ENCODE data around the gene ZNF280A.
"Not testable (repeated sequence)": the region's sequence is repeated elsewhere in the genome, so short reads cannot be mapped to it uniquely, and the experiment has no call there.

Gene ZNF280A

DNA sequence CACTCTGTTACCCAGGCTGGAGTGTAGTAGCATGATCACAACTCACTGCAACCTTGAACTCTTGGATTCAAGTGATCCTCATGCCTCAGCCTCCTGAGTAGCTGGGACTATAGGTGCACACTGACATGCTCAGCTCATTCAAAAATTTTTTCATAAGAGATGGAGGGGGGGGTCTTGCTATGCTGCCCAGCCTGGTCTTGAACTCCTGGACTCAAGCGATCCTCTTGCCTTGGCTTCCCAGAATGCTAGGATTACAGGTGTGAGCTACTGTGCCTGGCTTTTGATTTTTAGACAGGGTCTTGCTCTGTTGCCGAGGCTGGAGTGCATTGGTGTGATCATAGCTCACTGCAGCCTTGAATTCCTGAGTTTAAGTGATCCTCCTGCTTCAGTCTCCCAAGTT is 25.0 kb upstream of the ZNF280A start:
- no peak for DNase-seq (ENCODE audit: low spot score)

DNA sequence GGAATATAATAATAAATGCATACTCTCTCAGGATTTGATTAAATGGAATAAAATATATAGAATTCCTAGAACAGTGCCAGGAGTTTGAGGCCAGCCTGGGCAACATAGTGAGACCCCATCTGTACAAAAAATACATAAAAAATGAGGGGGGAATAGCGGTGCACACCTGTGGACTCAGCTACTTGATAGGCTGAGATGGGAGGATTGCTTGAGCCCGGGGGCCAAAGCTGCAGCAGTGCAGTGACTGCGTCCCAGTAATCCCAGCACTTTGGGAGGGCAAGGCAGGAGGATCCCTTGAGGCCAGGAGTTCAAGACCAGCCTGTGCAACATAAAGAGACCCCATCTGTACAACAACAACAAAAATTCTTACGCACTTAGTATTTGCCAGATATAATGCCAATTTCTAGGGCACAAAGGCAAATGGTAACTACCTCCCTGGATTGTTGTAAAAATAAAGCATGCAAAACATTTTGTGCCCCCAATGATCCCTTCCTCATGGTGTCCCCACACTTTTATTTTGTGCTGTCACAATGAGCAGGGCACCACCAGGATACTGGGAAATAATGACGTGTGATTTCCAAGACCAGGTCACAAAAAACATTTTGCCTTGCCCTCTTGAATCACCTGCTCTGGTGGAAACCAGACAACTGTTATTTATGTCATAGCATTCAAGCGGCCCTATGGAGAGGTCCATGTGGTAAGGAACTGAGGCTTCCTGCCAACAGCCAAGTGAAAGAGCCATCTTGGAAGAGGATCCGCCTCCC is 18.3 kb upstream of the ZNF280A start:
- no peak for DNase-seq (ENCODE audit: low spot score)

DNA sequence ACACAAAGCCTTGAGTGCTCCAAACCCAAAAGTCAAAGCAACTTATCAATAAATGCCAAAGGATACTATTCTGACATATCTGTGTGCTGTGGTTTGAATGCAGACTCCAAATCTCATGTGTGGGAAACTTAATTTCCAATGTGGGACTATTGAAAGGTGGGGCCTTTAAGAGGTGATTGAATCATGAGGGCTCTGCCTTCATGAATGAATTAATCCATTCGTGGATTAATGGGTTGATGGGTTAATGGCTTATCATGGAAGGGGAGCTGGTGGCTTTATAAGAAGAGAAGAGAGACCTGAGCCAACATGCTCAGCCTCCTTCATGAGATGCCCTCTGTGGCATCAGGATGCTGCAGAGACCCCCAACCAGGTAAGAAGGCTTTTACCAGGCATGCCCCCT is 16.8 kb upstream of the ZNF280A start:
- no peak for DNase-seq (ENCODE audit: low spot score)

DNA sequence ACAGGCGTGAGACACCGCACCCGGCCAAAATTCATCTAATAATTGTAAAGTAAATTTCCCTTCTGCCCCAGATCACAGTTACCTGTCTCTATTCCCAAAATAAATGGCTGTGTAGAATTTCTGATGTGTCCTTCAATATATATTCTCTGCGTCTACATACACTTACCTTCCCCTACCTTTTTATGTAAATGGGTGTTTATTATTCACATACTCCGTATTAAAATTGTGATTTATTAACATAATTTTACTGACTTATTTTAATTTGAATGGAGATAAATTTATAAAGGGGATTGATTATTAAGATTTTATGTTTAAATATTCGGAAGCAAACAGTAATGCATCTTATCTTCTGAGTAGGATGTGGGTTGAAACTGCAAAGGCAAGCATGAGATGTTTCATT is 16.4 kb upstream of the ZNF280A start:
- no peak for DNase-seq (ENCODE audit: low spot score)

- DNase-seq (ENCODE audit: low spot score), result no peak
These were observed 15.6 kb upstream of the ZNF280A start for GRCh38 chr22:22535662-22536061.

- DNase-seq (ENCODE audit: low spot score), result no peak
These were observed 14.7 kb upstream of the ZNF280A start for GRCh38 chr22:22534604-22535415.

- DNase-seq (ENCODE audit: low spot score), result no peak
These were observed 13.8 kb upstream of the ZNF280A start for GRCh38 chr22:22533863-22534262.

- no peak for DNase-seq (ENCODE audit: low spot score)
These were observed 13.3 kb upstream of the ZNF280A start for GRCh38 chr22:22533417-22533816.

- not testable (repeated sequence) for DNase-seq (ENCODE audit: low spot score)
These were observed 12.5 kb upstream of the ZNF280A start for GRCh38 chr22:22532547-22533071.

- no peak for DNase-seq (ENCODE audit: low spot score)
These were observed 11.9 kb upstream of the ZNF280A start for GRCh38 chr22:22531770-22532546.

GRCh38 chr22:22528780-22529179 is 8.7 kb upstream of the ZNF280A start:
- DNase-seq (ENCODE audit: low spot score), result no peak

DNA sequence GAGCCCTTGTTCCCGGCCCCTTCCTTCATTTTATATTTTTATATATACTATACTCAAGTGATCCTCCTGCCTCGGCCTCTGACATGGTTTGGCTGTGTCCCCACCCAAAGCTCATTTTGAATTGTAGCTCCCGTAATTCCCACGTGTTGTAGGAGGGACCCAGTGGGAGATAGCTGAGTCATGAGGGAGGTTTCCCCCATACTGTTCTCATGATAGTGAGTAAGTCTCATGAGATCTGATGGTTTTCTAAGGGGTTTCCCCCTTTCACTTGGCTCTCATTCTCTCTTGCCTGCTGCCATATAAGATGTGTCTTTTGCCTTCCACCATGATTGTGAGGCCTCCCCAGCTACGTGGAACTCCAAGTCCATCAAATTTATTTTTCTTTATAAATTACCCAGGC is 7.2 kb upstream of the ZNF280A start:
- DNase-seq (ENCODE audit: low spot score), result no peak

GRCh38 chr22:22526125-22526912 is 6.2 kb upstream of the ZNF280A start:
- DNase-seq (ENCODE audit: low spot score), result no peak

GRCh38 chr22:22523494-22523893 is 3.4 kb upstream of the ZNF280A start:
- no peak for DNase-seq (ENCODE audit: low spot score)

- no peak for DNase-seq (ENCODE audit: low spot score)
These were observed 1.6 kb upstream of the ZNF280A start for GRCh38 chr22:22521631-22522030.

GRCh38 chr22:22520667-22521602 is 865 bp upstream of the ZNF280A start:
- DNase-seq (ENCODE audit: low spot score), result no peak

DNA sequence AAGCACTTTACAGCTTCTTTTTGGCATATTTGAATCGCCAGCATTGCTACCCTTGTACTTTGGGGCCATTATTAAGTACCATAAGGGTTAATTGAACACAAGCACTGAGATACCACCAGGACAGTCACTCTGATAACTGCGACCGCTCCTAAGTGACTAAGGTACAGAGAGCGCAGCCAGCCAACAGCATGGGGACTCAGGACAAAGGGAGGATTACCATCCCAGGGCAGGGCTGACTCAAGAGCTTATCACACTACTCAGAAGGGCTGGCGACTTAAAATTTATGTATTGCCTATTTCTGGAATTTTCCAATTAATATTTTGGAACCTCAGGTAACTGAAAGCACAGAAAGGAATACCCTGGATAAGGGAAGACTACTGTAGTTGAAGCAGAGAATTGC is 479 bp downstream of the ZNF280A start:
- no peak for DNase-seq (ENCODE audit: low spot score)

DNA sequence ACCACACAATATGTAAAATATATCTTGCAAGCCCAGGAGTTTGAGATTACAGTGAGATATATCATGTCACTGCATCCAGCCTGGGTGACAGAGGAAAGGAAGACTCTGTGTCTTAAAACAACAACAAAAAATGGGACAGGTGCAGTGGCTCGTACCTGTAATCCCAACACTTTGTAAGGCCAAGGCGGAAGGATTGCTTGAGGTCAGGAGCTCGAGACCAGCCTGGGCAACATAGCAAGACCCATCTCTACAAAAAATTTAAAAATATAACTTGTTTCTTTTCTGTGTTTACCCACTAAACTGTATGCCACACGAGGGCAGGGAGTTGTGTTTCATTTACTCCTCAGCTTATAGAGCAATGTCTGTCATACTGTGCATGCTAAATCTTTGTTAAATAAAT is 3.1 kb downstream of the ZNF280A start:
- no peak for DNase-seq (ENCODE audit: low spot score)

- no peak for DNase-seq (ENCODE audit: low spot score)
These were observed 4.2 kb downstream of the ZNF280A start for GRCh38 chr22:22515890-22516289.

GRCh38 chr22:22514431-22514830 is 5.6 kb downstream of the ZNF280A start:
- DNase-seq (ENCODE audit: low spot score), result not testable (repeated sequence)
